HuH-7 (cell line): Measurements from ENCODE around the gene PDHB.
"Not testable (repeated sequence)": the region's sequence is repeated elsewhere in the genome, so short reads cannot be mapped to it uniquely, and the experiment has no call there.

Experiments
- DNase-seq: peaks from one replicate; pipeline ENCODE4 v3.0.0; 2011; ENCODE audit warnings: low spot score

PDHB gene

DNA sequence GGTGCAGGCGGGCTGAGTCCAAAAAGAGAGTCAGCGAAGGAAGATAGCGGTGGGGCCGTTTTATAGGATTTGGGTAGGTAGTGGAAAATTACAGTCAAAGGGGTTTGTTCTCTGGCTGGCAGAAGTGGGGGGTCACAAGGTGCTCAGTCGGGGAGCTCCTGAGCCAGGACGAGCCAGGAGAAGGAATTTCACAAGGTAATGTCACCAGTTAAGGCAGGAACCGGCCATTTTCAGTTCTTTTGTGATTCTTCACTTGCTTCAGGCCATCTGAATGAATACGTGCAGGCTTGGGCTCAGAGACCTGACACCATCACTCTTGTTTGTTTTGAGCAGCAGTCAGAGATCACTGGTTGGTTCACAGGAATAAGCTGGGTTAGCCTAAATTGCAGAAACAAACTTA, 3.6 kb upstream of the PDHB start:
- not testable (repeated sequence) for DNase-seq

DNA sequence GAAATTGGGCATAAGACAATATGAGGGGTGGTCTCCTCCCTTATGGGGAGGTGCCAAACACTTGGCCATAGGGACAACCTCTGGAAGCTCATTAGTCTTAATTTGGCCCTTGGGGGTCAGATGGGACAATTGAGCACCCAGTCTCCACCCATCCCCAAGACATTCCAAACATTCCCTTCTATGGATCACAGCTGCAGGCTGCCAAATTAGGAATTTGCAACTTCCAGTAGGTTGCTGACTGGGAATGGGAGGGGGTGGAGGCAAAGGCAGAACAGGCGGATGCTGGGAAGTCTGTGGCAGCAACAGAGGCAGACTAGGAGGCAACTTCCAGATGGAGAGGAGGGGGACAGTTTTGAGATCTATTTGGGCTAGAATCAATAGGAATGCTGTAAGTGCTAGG, 1.4 kb upstream of the PDHB start:
- DNase-seq: no peak

- DNase-seq: no peak
Observed at GRCh38 chr3:58434511-58434910, 879 bp upstream of the PDHB start.

DNA sequence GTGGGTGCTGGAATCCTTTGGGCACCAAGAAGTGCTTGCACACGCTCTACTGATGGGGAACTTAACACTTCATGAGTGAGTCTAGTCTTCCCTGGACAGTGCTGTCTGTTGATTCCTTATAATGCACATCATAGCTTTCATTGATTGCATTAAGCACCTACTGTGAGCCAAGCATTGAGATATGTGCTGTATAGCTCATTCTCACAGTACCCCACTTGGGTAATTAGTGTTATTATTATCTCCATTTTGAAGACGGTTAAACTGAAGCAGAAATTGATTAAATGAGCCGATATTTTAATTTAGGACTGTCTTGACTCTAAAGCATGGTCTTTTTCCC, 504 bp upstream of the PDHB start:
- DNase-seq: no peak

- DNase-seq: no peak
Observed at GRCh38 chr3:58432905-58433304, 727 bp downstream of the PDHB start.

GRCh38 chr3:58429657-58430056, 4.0 kb downstream of the PDHB start:
- DNase-seq: no peak

GRCh38 chr3:58427661-58428361, 5.8 kb downstream of the PDHB start:
- DNase-seq: no peak

DNA sequence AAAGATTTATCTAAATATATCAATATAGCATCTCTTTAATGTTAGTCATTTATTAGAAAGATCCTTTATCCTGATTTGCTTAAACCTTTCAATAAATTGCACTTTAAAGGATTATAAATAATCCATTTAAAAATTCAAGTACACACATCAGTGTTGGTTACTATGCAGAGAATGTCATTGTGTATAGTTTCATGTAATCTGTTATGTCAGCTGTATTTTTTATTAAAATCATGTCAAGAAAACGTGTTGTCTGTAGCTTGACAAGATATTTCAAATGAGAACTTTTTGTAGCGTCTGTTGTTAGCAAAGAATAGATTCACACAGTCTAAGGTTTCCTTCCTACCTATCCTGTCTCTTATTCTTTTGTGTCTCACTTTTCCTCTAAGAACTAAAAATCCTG, 7.8 kb downstream of the PDHB start:
- DNase-seq: no peak

- no peak for DNase-seq
Observed at GRCh38 chr3:58424613-58425012, 9.0 kb downstream of the PDHB start.

DNA sequence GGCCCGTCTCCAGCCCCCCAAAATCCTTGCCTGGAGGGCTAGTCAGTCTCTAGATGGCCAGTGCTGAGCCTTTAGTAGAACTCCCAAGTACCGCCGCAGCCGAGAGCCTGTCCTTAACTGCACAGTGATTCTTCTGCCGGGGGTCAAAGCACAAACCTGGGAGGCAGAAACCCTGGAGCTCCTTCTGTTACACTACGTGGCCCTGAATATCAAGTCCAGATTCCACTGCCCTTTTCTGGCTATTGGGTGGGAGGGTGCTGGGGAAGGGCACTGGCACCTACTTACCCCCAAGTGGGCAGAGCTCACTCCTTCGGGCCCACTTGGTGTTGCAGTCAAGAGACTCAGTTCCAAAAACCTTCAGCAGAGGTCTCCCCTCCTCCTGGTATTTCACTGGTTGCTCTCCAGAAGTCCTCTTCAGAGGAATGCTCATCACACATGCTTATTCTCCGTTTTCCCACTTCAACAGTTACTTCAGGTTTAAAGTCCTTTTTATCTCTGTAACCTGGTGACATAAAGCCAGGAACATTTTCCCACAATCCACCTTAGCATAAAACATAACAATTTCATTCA, 10.8 kb downstream of the PDHB start:
- no peak for DNase-seq

DNA sequence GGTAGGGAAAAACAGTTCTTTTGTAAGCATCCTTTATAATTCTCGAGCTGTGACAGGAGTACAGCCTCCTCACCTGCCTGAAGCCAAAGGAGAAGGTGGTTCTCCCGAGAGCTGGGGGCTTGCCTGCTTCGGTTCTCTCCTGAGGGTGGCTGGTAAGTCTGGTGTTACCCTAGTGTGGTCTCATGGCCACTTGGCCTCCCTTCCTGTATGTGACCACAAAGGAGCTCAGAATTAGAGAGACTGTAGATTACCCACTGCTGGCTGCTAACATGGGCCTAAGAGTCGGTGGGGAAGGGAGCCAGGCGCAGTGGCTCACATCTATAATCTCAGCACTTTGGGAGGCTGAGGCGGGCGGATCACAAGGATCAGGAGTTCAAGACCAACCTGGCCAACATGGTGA, 12.6 kb downstream of the PDHB start:
- no peak for DNase-seq

GRCh38 chr3:58419780-58420507, 13.7 kb downstream of the PDHB start:
- no peak for DNase-seq

DNA sequence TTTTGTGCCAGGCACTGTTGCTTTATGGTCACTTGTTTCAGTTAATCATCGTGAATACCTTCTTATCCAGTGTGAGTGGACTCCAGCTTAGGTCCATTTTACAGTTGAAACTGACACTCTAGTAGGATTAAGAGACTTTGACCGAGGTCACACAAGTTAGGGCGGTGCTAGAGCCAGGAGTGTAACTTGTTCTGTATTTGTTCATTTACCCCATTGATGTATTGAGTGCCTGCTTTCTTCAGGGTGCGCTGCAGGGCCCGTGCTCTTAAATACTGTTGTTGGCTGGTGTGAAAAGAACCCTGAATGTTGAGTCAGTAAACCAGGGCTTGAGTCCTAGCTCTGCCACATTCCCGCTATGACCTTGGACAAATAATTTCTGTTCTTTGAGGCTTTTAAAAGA, 15.4 kb downstream of the PDHB start:
- DNase-seq: no peak

GRCh38 chr3:58417075-58417474, 16.6 kb downstream of the PDHB start:
- DNase-seq: no peak

DNA sequence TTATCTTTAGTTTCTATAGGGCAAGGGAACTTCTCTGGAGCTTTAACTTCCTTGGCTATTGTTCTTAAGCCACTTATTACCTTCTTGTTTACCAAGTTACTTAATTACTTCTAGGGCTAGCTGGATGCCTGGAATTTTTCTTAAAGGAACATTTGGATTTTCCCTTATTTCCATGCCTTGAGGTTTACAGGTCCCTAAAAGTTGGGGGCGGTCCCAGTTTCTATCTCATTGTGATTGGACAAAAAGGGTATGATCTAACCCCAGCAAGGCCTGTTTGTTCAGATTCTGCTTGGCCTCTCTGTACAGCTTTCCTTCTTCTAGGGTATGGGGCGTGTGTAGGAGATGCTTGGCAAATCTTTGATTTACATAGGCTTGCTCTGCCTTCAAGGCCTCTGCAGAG, 17.4 kb downstream of the PDHB start:
- DNase-seq: no peak

GRCh38 chr3:58414538-58415197, 19.0 kb downstream of the PDHB start:
- no peak for DNase-seq

GRCh38 chr3:58411851-58412830, 21.5 kb downstream of the PDHB start:
- no peak for DNase-seq

DNA sequence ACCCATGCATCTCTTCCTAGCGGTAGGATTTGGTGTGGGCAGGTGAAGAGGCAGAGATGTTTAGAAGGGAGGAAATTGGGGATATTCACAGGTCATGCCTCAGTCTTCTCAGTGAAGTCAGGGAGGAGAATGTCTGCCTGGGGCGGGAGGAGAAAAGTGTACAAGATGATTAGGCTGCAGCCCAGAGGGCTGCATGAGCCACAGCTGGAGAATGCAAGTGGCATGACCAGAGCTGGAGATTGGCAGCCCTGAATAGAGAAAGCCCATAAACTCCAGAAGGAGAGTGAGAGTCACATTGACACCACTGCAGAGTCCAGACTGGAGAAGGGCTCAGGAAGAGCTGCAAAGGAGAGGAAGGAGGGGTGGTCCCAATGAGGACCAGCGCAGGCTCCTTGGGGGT, 22.6 kb downstream of the PDHB start:
- DNase-seq: no peak

GRCh38 chr3:58409663-58410062, 24.0 kb downstream of the PDHB start:
- no peak for DNase-seq

- DNase-seq: no peak
Observed at GRCh38 chr3:58408906-58409305, 24.7 kb downstream of the PDHB start.

DNA sequence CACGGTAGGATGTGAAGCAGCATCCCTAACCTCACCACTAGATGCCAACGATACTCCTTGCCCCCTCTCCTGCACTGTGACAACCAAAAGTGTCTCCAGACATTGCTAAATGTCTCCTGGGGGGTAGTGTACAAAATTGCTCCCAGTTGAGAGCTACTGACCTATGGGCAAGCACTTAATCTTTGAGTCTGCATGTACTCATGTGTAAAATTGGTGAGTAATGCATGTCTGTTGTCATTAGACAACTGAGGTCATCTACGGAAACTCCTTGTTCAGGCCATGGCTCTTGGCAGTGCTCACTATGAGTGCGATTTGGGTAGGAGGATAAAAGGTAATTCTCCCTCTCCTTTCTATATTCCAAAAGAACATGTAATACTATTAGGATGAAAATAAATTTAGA, 29.2 kb downstream of the PDHB start:
- DNase-seq: no peak

- DNase-seq: no peak
Observed at GRCh38 chr3:58403513-58404109, 30.0 kb downstream of the PDHB start.
